ENCODE data around the gene WDTC1. TPM values are rescaled to one million over a fixed set of nuclear protein-coding genes. Genes with fewer than 3 reads are reported as not detected.

The WDTC1 gene
- total and polyA plus RNA-seq, 9 of the 15 experiments (the other 6 are each of a cell fraction or from before 2014, with no cell fraction given) = 0.18 to 32.3 (median 8.8) TPM

GRCh38 chr1:27357281-27358037, 123.0 kb downstream of the WDTC1 start (continued):
- 0 out of 2 replicates have a peak, but pooled peaks have one; percentile 58 for TF ChIP-seq ARID4B (CRISPR knock-in tag; IDR thresholded peaks at IDR 0.05)
- no peak for TF ChIP-seq ZSCAN29 (IDR thresholded peaks at IDR 0.05)
- TF ChIP-seq DLX4 (CRISPR knock-in tag; IDR thresholded peaks at IDR 0.05) = no peak
- TF ChIP-seq SP1 (CRISPR knock-in tag; IDR thresholded peaks at IDR 0.05) = peak; percentile 95
- no peak for TF ChIP-seq PATZ1 (CRISPR knock-in tag; IDR thresholded peaks at IDR 0.05; ENCODE audit: borderline replicate concordance)
- TF ChIP-seq KLF16 (IDR thresholded peaks at IDR 0.05) = peak; percentile 69
- TF ChIP-seq CAMTA2 (CRISPR knock-in tag; conservative IDR thresholded peaks at IDR 0.05) = no peak
- no peak for TF ChIP-seq ARHGAP35 (IDR thresholded peaks at IDR 0.05; ENCODE audit: partially characterized antibody)
- TF ChIP-seq ZBTB11 (CRISPR knock-in tag; IDR thresholded peaks at IDR 0.05) = no peak
- no peak for TF ChIP-seq HDAC2 (IDR thresholded peaks at IDR 0.05)
- TF ChIP-seq ZNF224 (CRISPR knock-in tag; IDR thresholded peaks at IDR 0.05) = no peak
- peak; percentile 72 for TF ChIP-seq RB1 (IDR thresholded peaks at IDR 0.05; ENCODE audit: low read depth)
- no peak for TF ChIP-seq ARID2 (IDR thresholded peaks at IDR 0.05)
- no peak for TF ChIP-seq ZNF324 (CRISPR knock-in tag; IDR thresholded peaks at IDR 0.05)
- TF ChIP-seq XRCC3 (IDR thresholded peaks at IDR 0.05) = no peak
- no peak for TF ChIP-seq MYBL2 (IDR thresholded peaks at IDR 0.05; ENCODE audit: low read depth)
- TF ChIP-seq MYBL2 (CRISPR knock-in tag; IDR thresholded peaks at IDR 0.05; ENCODE audit: borderline replicate concordance) = peak; percentile 36; the same call in 1 of the 2 replicates

Data from K562 (cell line).